ENCODE results near the gene PEAK3.

The PEAK3 gene

GRCh38 chr19:2249010-2249866 is 32.7 kb downstream of the PEAK3 start, which contains the start of gene AMH:
TSS of gene AMH (plus strand) at chr19:2249323. CDS start at chr19:2249333, 10 bp downstream.
- no peak for DNase-seq

DNA sequence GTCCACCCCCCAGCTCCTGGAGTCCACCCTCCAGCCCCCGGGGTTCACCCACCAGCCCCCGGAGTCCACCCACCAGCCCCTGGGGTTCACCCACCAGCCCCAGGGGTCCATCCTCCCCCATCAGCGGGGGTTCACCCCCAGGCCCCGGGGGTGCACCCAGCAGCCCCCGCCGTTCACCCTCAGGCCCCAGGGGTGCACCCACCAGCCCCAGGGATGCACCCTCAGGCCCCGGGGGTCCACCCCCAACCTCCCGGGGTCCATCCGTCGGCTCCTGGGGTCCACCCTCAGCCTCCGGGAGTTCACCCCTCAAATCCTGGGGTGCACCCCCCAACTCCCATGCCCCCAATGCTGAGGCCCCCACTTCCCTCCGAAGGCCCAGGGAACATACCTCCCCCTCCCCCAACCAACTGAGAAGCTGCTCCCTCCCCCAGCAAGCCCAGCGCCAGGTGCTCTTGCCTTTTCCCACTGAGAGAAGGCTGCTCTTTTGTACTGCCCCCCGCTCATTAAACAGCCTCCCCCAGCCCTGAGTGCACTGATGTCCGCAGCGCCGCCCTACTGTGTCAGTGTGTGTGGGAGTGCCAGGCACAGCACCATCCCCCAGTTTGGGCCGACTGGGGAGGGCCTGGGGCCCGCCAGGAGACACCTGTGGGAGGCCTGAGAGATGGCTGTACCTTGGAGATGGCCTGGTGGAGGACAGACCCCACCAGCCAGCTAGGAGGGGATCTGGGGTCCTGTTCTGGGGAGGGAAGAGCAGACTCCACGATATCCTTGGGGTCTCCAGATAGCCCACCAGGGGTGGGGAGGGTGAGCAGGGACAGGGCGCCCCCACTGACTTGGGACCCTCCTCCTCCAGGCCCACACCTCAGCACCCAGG is 33.6 kb downstream of the PEAK3 start:
- no peak for DNase-seq

GRCh38 chr19:2247433-2248101 is 34.4 kb downstream of the PEAK3 start:
- DNase-seq = no peak

- no peak for DNase-seq
These were observed 35.1 kb downstream of the PEAK3 start for GRCh38 chr19:2246801-2247361.

DNA sequence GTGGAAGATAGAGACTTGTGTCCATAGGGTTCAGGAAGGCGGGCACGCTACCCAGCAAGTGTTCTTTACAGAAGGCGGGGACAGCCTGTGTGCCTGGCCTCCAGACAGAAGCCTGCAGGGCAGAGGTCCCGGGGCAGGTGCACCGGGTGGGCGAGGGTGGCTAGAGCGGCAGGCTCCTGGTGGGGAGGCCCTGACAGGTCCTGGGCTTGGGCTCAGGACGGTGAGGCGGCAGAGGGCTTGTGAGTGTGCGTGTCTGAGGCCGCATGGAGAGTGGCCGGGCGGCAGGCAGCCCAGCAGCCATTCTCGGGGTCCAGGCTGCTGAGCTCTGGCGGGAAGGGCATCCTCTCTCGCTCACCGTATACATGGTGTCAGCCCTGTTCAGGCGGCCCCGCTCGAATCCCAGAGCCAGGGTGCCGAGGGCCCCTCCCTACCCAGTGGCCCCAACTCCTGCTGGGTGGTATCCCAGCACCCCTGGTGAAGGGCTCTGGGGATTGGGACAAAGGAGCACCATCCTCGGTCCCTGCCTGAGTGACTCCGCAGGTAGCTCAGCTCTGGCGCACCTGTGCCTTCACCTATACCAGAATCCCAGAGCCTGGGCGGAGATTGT is 35.9 kb downstream of the PEAK3 start:
- no peak for DNase-seq

DNA sequence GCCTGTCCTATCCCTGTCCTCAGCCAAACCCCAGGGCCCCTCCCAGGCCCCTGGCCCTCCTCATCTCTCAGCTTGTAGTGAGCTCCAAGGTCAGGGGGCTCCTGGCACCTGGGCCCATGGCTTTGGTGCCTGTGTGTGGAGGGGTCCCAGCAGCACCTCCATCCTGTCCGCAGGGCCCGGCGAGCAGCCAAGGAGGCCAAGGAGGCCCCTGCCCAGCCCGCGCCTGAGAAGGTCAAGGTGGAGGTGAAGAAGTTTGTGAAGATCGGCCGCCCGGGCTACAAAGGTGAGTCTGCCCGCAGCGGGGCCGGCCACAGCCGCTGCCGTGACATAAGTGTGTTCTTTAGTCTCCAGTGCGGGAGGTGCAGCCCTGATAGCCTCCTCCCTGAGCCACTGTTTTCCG is 36.7 kb downstream of the PEAK3 start:
- DNase-seq = no peak

- no peak for DNase-seq
These were observed 37.5 kb downstream of the PEAK3 start for GRCh38 chr19:2244486-2244885.

- DNase-seq = no peak
These were observed 37.9 kb downstream of the PEAK3 start for GRCh38 chr19:2244125-2244411.

- DNase-seq = no peak
These were observed 38.5 kb downstream of the PEAK3 start for GRCh38 chr19:2243274-2244124.

DNA sequence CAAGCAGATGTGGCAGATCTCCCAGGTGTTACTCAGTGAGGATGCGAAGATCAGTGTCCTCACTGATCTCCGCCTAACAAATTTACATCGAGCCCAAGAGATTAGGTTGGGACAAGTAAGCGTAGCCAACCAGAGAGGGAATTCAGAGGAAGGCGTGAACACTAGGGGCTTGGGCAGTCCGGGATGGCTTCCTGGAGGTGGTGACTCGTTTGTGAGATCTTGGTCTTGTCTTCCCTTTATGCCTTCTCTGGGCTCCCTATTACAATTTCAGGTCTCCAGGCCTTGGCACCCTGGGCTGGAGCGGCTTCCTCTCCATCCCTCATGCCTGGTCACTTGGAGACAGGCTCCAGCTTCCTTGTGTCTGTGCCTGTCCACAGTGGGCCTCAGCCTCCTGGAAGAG is 39.2 kb downstream of the PEAK3 start:
- DNase-seq = no peak

GRCh38 chr19:2242092-2242537 is 39.9 kb downstream of the PEAK3 start:
- no peak for DNase-seq

DNA sequence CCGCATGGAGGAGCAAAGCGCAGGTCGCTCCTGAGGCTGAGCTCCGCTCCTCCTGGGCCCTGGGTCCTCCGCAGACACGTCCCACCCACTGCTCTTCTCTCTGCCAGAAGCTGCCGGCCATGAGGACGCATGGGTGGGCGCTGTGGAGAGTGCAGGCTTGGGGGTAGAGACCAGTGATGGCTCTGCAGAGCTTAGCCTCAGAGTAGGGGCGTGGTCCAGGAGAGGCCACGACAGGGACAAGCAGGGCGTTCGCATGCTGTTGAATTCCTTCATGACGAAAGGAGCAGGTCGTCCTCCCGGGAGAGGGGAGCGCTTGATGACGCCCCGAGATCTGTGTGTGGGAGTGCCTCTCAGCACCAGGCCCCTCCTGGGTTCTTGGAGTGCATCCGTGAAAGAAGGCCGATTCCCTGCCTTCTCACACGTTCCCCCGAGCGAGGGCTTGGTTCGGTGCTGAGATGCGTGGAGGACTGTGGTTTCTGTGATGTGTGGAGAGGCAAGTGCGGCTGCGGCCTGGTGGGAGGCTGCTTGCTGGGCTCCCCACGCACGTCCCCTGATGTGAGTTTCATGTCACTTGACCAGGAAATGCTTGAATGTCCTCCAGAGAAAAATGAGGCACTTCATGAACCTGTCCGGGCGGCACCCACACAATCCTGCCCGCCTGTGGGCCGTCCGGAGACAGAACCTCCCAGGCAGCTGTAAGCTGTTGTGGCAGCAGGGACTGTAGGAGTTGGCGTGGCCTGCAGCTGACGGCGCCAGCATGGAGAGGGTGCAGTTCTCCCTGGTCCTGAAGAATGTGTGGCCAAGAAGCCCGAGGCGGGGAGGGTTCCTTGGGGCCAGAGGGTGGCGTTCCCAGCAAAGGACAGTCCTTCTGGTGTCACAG is 40.9 kb downstream of the PEAK3 start:
- DNase-seq = no peak

- peak; percentile 72 for DNase-seq
These were observed 41.9 kb downstream of the PEAK3 start for GRCh38 chr19:2239771-2240770.

- DNase-seq = no peak
These were observed 42.8 kb downstream of the PEAK3 start for GRCh38 chr19:2239173-2239572.

- no peak for DNase-seq
These were observed 44.2 kb downstream of the PEAK3 start for GRCh38 chr19:2237869-2238153.

- no peak for DNase-seq
These were observed 44.7 kb downstream of the PEAK3 start for GRCh38 chr19:2237051-2237868.

DNA sequence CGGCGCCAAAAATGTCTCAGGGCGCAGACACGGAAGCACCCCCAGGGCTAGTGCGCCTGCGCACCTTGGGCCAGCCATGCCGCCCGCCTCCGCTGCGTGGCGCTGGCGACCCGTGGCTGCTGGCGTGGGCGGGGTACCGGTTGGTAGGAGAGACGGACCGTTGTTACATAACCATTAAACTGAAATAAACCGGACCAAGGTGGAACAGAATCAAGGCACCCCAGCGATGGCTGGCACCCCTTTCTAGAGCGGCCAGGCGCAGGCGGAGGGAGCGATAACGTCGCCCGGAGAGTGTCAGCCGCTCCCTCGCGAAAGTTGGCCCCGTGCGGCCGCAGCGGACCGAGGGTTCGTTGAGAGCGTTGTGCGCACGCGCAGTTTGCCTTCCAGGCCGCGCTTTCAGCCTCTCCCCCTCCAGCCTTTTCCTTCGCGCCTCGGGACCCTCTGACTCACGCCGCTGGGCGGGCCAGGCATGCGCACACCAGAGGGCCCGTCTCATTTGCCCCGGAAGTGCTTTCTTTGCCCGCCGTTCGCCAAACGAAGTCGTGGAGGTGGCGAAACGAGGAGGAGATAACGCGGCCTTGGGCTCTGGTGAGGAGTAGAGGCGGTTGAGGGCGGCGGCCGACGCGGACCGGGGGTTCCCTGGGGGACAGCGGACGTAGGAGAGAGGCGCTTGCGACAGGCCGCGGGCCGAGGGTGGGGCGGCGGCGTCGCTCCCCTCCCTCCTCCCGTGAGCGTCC is 45.5 kb downstream of the PEAK3 start, which contains the start of the genes PLEKHJ1 and SF3A2:
PLEKHJ1 (minus strand) TSS at position 16 of the 737 bp plus-strand sequence. CDS start 81 bp downstream, outside the sequence.
SF3A2 (plus strand) TSS at position 511 of the 737 bp plus-strand sequence. CDS start 6,595 bp downstream, outside the sequence.
- peak; percentile 98 for DNase-seq

- DNase-seq = no peak
These were observed 46.0 kb downstream of the PEAK3 start for GRCh38 chr19:2236064-2236313.
